Putamen (tissue), 1 donor: Measurements from ENCODE around the gene PRIM2.
"Not testable (repeated sequence)": the region's sequence is repeated elsewhere in the genome, so short reads cannot be mapped to it uniquely, and the experiment has no call there.

Experiments used
- DNase-seq: peaks from one replicate; pipeline ENCODE4 v3.0.0-alpha.2; 2016; ENCODE audit warnings: low spot score

Gene PRIM2

DNA sequence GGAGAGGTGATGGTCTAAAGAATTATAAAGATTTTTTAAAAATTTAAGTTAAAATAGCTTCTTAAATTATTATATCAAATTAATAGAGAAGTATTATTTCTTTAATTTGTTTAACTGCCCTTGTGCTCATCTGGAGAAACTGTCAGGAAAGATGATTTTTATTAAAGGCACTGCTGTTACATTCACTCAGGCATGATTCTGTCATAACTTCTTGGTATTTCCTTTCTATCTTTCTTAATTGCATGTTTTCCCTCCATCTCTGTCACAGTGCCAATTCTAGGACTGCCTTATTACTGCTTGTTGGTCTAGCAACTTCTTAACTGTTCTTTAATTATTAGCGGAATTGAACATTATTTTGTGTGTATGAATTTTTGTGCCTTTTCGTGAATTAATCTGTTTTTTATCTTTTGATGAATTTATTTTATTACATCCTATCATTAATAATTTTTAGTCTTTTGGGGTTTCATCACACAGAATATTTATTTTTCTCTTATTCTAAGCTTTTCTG is 47.7 kb downstream of the PRIM2 start:
- DNase-seq: not testable (repeated sequence)

DNA sequence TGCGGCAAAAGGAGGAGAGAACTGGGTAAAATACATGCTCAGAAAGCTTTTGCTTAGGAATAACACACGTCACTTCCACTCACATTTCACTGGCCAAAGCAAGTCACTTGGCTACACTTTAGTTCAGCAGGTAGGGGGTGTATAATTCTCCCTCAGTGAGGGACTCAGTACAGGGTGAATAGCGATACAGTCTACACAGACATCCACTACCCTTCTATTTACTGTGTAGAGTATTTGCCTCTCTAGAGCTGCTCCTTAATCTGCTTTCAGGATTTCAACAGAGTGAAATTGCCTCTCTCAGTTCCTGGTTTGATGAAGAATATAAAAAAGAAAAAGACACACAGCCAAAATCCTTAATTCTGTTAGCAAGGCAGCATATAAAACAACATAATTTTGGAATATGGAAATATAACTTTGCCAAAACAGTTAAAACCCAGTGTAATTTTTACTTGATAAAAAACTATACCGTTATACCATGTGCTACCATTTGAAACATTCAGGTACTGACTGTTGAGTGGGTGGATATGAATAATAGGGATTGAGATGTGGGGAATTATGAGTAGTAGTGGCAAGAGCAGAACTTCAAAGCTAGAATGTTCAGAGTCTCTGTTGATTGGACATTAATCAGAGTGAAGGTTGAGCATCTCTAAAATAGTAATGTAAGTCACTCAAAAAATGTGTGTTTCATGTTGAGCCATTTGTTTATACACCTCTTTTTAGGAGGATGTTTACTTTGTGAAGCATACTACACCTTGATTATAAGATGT is 51.7 kb downstream of the PRIM2 start:
- not testable (repeated sequence) for DNase-seq

DNA sequence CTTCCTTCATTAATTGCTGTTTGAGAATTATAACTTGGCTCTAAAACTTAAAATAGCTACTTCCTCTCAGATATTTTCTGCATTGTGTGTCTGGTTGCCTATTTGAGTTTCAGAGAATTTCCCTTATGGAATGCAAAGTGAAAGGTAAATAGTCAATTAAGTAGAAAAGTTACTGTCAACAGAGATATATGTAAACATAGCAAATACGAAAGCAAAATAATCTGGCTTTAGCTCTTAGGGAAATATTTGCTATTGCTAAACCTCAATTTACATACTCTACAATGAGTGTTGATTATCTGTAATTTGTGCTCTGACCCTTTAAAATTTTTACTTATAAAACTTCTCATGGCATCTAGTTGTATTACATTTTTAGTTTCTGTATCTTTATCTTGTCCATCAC is 54.3 kb downstream of the PRIM2 start:
- not testable (repeated sequence) for DNase-seq

DNA sequence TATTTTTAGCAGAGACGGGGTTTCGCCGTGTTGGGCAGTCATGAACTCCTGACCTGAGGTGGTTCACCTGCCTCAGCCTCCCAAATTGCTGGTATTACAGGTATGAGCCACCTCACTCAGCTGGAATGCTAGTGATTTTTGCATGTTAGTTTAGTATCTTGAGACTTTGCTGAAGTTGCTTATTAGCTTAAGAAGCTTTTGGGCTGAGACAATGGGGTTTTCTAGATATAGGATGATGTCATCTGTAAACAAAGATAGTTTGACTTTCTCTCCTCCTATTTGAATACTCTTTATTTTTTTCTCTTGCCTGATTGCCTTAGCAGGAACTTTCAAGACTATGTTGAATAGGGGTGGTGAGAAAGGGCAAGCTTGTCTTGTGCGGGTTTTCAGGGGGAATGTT is 57.3 kb downstream of the PRIM2 start:
- DNase-seq: not testable (repeated sequence)

DNA sequence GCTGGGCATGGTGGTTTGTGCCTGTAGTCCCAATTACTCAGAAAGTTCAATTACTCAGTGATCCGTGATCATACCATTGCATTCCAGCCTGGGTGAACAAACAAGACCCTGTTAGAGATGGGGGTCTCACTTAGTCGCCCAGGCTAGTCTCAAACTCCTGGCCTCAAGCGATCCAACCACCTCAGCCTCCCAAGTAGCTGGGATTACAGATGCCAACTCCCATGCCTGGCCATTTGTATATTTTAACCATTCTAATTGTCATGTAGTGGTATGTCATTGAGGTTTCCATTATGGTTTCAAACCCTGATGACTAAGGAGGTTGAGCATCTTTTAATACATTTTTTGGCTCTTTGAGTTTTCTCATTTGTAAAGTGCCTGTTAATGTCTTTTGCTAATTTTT is 58.7 kb downstream of the PRIM2 start:
- DNase-seq: not testable (repeated sequence)

DNA sequence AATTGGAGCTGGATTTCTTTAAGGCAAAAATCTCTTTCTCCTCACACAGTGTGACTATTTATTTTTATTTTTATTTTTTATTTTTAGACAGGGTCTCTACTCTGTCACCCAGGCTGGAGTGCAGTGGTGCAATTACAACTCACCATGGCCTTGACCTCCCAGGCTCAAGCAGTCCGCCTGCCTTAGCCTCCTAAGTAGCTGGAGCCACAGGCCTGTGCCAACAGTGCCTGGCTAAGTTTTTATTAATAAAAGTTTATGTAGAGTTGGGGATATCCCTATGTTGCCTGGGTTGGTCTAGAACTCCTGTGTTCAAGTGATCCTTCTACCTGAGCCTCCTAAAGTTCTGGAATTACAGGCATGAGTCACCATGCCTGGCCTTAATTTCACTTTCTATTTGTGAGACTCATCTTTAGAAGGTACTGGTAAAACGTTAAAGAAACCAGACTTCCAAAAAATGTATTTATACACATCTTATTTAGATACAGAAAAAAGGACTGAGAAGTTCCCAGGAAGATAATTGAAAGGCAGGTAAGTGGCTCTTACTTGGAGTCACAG is 71.7 kb downstream of the PRIM2 start:
- DNase-seq: not testable (repeated sequence)

DNA sequence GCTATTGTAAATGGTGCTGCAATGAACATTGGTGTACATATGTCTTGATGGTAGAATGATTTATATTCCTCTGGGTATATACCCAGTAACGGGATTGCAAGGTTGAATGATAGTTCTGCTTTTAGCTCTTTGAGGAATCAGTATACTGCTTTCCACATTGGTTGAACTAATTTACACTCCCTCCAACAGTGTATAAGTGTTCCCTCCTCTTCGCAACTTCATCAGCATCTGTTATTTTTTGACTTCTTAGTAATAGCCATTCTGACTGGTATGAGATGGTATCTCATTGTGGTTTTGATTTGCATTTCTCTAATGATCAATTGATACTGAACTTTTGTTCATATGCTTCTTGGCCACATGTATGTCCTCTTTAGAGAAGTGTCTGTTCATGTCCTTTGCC is 73.4 kb downstream of the PRIM2 start:
- not testable (repeated sequence) for DNase-seq

DNA sequence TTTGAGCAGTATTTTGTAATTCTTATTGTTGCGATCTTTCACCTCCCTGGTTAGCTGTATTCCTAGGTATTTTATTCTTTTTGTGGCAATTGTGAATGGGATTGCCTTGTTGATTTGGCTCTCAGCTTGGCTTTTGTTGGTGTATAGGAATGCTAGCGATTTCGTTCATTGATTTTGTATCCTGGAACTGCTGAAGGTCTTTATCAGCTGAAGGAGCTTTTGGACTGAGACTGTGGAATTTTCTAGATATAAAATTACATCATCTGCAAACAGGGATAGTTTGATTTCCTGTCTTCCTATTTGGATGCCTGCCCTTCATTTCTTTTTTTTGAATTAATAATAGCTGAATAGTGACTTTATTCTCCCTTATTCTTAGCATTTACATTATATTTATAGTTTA is 74.6 kb downstream of the PRIM2 start:
- DNase-seq: not testable (repeated sequence)

DNA sequence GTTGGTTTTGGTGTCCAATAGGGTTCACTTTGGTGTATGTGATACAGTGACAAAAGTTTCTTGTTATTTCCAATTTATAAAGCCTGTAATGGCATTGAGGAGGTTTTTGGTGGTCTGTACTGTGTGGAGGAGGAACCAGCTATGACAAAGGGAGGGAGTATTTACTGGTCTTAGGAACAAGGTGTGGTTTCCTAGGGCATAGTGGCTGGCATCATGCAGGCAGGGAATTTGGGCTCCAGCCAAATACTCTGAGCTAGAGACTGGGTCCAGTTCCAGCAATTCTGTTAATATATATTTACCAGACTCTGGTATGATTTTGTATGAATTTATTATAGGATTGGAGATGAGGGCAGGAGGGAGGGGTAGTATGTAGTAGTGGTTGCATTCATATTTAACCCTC is 101.9 kb downstream of the PRIM2 start:
- DNase-seq: not testable (repeated sequence)

DNA sequence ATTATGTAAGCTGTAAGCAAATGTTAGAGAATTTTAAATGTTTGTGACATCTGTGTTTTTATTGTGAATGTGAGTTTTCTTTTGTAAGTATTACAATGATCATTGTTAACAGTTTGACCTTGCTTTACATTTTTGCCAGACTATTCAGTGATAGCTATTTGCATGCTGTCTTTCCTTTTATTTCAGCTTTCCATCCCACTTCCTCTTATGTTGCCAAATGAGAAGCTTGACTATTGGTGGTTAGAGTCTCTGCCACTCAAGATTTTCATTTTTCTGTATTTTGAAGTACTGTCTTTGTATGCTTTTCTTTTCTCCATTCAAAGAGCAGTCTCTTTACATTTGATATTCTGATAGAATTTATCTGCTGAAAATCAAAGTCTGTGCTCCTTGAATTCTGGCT is 104.1 kb downstream of the PRIM2 start:
- DNase-seq: no peak

DNA sequence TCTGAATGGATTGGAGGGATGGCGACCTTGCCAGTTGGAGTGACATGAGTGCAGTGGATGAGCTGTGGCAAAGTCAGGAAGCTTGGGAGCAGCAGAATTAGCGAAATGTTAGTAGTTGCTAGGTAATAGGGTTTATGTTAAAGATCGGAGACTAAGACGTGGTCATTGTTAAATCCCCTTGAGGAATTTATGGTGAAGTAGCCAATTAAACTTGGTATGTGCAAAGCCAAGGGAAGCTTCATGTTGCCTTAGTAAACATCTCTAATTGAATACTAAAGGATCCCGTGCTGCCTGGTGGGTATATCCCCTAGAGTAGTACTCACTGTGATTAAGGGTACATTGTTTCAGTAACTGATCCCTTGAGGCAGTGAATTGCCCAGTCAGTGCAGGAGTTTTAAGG is 106.0 kb downstream of the PRIM2 start:
- DNase-seq: no peak

DNA sequence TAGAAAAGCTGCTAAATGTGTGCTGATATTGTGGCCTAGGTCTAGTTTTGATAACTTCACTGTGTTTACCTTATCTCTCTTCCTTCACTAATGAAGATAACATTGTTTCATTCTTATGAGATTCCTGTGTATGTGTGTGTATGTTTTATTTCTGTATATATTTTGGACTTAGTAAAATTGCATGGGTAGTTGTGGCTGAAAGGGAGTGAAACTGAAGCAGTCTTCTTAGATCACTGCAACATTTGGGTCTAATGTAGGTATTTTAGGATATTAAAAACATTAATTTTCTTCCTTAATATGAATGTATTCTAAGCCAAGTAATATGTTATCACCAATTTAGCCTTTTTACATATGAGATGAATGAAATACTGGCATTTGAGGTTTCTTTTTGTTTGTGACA is 114.3 kb downstream of the PRIM2 start:
- not testable (repeated sequence) for DNase-seq

DNA sequence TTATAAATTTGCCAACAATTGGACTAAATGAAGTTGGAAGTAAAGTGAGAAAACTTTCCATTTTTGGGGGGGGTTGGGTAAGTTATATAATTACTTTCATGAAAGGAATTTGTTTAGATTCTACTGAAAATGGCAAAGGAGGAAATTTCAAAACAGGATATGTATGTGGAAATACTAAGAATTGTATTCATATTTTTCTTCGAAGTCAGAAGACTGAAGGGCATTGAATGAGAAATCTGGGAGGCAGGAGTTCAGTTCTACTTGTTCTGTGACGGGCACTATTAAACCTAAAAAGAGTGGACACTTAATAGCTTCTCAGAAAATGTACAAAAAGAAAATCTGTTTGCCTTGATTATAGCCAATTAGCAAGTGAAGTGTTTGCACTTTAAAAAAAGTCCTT is 114.7 kb downstream of the PRIM2 start:
- no peak for DNase-seq

DNA sequence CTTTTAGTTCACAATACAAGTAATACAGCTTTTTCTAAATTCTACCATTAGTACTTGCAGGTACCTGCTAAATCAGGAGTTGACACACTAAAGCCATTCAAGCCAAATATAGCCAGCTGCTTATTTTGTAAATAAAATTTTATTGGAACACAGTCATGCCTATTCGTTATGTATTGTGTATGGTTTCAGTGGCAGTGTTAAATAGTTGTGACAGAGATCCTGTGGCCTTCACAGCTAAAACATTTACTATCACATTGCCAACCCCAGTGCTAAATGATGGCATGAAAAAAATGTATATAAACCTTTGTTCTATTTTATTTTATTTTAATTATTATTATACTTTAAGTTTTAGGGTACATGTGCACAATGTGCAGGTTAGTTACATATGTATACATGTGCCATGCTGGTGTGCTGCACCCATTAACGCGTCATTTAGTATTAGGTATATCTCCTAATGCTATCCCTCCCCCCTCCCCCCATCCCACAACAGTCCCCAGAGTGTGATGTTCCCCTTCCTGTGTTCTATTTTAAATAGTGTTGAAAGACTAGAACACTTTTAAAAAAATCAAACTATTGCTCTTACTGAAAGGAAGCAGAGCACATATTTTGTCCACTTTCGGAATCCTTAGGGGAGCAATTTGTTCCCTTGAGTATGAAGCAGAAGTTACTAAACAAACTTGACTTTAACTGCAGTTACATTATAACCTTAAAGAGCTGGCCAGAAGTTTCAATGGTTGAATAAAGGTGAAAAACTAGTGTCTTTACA is 115.7 kb downstream of the PRIM2 start:
- no peak for DNase-seq

DNA sequence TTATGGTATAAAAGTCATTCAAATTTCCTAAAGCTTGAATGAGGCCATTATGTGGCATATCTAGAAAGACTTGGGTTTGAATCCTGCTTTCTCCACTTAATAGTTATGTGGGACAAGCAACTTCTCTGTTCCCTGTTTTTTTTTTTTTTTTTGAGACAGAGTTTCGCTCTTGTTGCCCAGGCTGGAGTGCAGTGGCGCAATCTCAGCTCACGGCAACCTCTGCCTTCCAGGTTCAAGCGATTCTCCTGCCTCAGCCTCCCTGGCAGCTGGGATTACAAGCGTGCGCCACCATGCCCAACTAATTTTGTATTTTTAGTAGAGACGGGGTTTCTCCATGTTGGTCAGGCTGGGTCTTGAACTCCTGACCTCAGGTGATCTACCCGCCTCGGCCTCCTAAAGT is 116.4 kb downstream of the PRIM2 start:
- not testable (repeated sequence) for DNase-seq

DNA sequence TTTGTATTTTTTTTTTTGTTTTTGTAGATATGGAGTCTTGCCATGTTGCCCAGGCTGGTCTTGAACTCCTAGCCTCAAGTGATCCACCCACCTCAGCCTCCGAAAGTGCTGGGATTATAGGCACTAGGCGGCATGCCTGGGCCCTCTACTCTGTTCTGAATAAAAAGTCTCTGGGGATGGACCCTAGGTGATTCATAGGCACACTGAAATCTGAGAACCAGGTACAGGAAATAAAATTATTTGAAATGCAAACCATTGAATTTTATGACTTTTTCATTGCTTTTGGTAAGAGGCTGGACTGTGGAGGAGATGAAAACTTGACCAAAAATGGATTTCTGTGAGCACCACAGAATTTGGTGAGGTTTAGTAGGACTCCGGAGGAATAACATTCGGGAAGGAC is 117.5 kb downstream of the PRIM2 start:
- no peak for DNase-seq

DNA sequence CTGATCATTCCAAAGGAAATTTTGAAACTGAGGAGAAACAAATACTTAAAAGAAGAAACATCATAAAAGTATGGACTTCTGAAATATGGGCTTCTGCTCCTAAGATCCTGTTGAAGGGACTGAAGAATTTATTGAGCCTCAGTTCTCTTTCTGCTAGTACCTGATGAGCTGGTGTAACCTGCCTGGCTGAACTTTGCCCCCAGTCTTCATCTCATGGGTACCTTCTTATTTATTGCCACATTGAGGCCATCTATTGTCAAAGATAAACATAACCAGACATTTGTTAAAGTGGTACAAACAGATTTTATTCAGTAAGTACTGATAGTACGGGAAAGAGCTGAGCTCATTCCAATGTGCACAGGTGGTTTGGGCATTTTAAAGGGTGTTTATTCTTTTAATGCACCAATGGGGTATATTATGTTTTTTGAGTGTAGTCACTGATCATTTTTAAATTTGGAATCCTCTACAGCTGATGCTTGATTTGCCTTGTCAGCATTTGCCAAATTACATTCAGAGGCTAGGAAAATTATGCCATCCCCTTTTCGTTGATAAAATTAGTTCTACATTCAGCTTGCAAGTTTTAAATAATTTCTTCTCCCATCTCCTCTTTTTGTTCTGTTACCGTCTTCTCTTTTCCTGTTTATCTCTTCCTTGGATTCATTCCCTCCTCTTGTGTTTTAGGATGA is 118.2 kb downstream of the PRIM2 start:
- no peak for DNase-seq

DNA sequence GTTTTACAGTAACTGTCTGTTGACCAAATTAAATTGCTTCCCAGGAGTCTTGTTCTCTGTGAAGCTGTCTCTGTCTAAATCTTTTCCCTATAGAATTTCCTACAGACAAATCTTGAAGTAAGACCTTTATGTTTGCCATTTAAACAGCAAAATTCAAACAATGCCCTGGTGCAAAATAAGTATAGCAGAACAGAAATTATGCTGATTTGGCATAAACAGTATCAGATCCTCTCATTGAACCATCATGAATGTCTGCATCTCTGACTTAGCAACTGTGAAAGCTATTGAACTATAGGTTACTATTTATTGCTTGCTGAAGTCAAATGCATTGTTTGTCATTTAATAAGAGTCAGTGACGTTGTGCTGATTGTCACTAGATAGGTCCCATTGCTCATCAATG is 123.3 kb downstream of the PRIM2 start:
- not testable (repeated sequence) for DNase-seq

DNA sequence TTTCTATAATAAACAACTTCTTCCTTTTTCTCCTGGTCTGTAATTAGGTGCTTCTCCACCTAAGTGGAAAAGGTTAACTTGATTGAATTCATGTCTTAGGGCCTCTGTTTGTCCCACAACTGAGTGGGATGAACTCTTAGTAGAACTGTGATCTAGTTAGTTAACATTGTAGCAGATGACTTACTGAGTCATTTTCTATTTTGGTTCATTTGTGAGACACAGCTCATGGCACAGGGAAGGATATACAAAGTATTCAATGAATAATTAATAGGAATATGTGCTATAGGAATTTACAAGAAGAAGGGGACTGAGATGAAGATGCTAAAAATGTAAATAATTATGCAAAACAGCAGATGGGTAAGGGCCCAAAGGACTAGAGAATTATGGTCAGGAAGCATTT is 124.7 kb downstream of the PRIM2 start:
- not testable (repeated sequence) for DNase-seq

DNA sequence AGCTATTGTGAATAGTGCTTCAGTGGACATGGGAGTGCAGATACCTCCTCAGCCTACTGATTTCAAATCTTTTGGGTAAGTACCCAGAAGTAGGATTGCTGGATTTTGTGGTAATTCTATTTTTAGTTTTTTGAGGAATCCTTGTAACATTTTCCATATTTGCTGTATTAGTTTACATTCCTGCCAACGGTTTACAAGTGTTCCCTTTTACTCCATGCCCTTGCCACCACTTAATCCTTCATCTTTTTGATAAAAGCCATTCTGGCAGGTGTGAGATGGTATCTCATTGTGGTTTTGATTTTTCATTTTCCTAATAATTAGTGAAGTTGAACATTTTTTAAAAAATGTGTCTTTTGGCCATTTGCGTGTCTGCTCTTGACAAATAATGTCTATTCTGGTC is 125.8 kb downstream of the PRIM2 start:
- DNase-seq: not testable (repeated sequence)

DNA sequence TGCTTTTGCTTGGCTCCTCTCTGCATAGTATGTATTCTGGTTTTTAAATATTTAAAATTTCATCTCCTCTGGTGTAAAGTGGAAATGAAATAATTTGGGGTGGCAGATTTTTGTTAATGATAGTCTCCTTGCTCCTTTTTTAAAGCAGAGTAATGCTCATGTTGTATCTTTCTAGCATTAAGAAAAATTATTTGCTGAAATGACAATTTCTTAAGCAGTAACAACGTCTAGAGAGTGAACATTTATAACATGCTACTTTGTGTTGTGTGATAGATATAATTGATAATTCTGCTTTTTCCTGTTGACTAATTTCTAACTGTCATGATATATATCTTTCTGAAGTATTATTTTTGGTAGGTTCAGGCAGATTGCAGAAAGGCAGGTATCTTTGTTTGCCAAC is 127.4 kb downstream of the PRIM2 start:
- DNase-seq: not testable (repeated sequence)

DNA sequence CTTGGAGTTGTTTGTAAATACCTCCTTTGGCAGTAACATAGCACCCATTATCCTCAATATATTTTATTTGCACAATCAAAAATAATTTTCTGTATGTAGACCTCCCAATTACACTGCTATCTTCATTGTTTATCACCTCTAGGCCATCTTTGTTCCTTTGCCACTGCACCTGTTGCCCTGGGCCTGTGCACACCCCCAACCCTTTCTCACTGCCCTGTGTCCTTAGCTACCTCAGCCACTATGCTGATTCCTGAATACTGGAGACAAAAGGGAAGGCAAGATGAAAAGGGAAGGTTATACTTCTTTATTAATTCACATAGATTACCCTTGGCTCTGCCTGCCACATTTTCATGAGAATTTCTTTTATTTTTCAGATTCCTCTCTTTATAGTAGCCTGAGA is 127.9 kb downstream of the PRIM2 start:
- not testable (repeated sequence) for DNase-seq
